HG02798 (cell line): Measurements from ENCODE around the gene CYP27B1.

Experiments
- ATAC-seq: cut with Tn5 transposase; IDR thresholded peaks from one replicate; pipeline ENCODE4 v1.9.1; 2021; ENCODE audit warnings: mild to moderate bottlenecking; ENCODE audit not compliant: unreplicated experiment, poor library complexity

Gene CYP27B1

GRCh38 chr12:57712701-57713100 is 54.2 kb downstream of the CYP27B1 start:
- ATAC-seq: no peak
